ENCODE results near the gene NMT2. TPM values are rescaled to one million over a fixed set of nuclear protein-coding genes. Genes with fewer than 3 reads are reported as not detected.

The NMT2 gene
- total and polyA plus RNA-seq, 3 donors from 2014 or later = 35.8 to 68.3 (median 56.6) TPM

DNA sequence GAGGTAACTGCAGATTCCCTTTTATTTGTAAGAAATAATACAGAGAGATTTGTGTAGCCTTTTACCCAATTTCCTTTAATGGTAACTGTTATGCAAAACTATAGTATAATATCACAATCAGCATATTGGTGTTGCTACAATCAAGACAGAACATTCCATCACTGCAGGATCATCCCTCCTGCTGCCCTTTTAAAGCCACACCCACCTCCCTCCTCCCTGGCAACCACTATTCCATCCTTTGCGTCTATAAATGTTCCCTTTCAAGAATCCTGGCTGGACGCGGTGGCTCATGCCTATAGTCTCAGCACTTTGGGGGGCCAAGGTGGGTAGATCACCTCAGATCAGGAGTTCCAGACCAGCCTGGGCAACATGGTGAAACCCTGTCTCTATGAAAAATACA lies 93.1 kb downstream of the NMT2 start:
- intact Hi-C loops (cut with DNase I; ENCODE audit: low total_unique reads) = no loop called here
- Histone ChIP-seq H3K4me3 (no peak overlapping the region), H3K9me3 (no peaks in the 10 kb centered on the region), H3K27me3 (no peaks in the 10 kb centered on the region), H3K27ac (no peak overlapping the region), H3K36me3 (ENCODE audit: low read depth, missing control alignments) (no peaks in the 10 kb centered on the region), H3K4me1 (no peaks in the 10 kb centered on the region)
- TF ChIP-seq POLR2A (IDR thresholded peaks at IDR 0.05) = no peak
- TF ChIP-seq, protein P1, sequence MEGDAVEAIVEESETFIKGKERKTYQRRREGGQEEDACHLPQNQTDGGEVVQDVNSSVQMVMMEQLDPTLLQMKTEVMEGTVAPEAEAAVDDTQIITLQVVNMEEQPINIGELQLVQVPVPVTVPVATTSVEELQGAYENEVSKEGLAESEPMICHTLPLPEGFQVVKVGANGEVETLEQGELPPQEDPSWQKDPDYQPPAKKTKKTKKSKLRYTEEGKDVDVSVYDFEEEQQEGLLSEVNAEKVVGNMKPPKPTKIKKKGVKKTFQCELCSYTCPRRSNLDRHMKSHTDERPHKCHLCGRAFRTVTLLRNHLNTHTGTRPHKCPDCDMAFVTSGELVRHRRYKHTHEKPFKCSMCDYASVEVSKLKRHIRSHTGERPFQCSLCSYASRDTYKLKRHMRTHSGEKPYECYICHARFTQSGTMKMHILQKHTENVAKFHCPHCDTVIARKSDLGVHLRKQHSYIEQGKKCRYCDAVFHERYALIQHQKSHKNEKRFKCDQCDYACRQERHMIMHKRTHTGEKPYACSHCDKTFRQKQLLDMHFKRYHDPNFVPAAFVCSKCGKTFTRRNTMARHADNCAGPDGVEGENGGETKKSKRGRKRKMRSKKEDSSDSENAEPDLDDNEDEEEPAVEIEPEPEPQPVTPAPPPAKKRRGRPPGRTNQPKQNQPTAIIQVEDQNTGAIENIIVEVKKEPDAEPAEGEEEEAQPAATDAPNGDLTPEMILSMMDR (IDR thresholded peaks at IDR 0.05) = no peak
- WGBS, 2 donors = 91 to 97% methylated on average over 3 of the region's 3 CpGs
- DNase-seq = no peak

DNA sequence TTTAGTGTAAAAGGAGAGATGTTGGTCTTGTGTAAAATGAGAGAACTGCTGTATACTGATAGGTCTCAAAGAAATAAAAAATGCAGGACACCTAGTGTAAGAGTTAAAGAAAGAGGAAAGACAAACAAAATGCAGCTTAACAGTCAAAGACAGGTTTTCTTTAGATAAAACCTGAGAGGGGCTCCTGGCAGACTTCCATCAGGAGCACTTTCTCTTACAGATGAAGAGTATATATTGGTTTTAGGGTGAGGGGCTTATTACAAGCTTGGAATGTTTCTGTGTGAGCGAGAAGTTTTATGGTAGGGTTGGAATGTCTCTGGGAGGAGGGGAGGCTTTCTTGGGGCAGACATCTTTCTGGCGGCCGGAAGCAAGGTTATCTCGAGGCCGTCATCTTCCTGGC lies 96.1 kb downstream of the NMT2 start:
- H3K4me1 ChIP-seq = no peaks in the 10 kb centered on the region
- 84 to 94% methylated on average over 5 of the region's 5 CpGs for WGBS, 2 donors
- no peak overlapping the region for H3K27ac ChIP-seq
- no peaks in the 10 kb centered on the region for H3K36me3 ChIP-seq (ENCODE audit: low read depth, missing control alignments)
- TF ChIP-seq, protein P1 (IDR thresholded peaks at IDR 0.05) = no peak
- no peak for TF ChIP-seq POLR2A (IDR thresholded peaks at IDR 0.05)
- DNase-seq = no peak
- H3K9me3 ChIP-seq = no peaks in the 10 kb centered on the region
- no peak overlapping the region for H3K4me3 ChIP-seq
- no peaks in the 10 kb centered on the region for H3K27me3 ChIP-seq
- intact Hi-C loops (cut with DNase I; ENCODE audit: low total_unique reads) = no loop called here

DNA sequence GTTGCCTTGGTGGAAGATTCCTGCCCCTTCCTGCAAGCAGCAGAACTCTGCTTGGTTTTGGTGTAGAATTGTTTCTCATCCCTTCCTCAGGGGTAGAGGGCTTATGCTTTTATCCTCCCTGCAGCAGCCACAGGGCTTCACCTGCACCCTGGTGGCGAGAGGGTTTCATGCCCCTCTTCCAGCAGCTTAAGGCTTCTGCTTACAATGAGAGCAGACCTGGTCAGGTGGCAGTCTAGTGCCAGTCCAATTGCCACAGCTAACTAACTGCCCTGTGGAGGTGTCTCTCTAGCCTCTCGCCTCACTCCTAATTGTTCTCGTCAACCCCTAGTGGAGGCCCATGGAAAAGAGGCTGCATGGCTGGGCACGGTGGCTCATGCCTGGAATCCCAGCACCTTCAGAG lies 99.3 kb downstream of the NMT2 start:
- TF ChIP-seq POLR2A (IDR thresholded peaks at IDR 0.05) = no peak
- TF ChIP-seq, protein P1 (IDR thresholded peaks at IDR 0.05) = no peak
- intact Hi-C loops (cut with DNase I; ENCODE audit: low total_unique reads) = no loop called here

DNA sequence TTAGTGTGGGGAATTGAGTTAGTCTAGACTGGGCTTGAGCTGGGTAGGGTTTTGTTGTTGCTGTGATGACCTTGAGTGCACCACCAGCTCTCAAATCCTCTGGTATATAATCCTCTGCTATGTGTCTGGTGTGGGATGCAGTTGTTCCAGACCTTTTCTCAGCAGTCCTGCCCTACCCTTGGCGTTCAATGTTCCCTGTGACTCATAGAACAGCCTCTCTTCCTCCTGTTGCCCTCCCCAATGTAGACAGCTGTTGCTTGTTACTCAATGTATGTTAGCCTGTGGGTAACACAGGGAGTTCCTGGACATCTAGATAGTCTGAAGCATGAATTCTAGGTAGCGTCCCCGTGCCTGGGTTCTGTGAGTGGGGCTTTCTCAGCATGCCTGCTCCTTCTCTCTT lies 99.7 kb downstream of the NMT2 start:
- WGBS, 2 donors = 90 to 100% methylated on average over 2 to 3 of the region's 3 CpGs

More for the DNA sequence above, 99.3 kb downstream of the NMT2 start:
- H3K36me3 ChIP-seq (ENCODE audit: low read depth, missing control alignments) = no peaks in the 10 kb centered on the region
- H3K27ac ChIP-seq = no peak overlapping the region
- no peaks in the 10 kb centered on the region for H3K4me1 ChIP-seq
- H3K9me3 ChIP-seq = no peaks in the 10 kb centered on the region
- H3K27me3 ChIP-seq = no peaks in the 10 kb centered on the region
- no peak overlapping the region for H3K4me3 ChIP-seq
- no peak for DNase-seq
- 81 to 89% methylated on average over 4 of the region's 4 CpGs for WGBS, 2 donors

DNA sequence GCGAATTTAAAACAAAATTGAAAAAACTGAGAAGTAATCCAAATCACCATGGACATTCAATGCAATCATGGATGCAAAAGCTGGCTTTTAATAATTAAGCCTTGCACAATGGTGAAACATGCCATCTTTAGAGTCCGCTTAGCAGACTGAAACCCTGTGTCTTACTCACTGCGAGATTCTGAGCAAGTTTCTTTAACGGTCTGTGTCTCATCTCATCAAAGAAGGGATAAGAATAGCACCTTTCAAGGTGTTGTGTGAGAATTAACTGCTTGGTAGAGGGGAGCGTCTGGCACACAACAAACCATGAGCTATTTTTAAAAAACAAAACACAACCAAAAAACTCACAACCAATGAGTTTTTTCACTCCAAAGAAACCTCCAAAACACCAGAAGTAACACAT lies 101.3 kb downstream of the NMT2 start:
- H3K27me3 ChIP-seq = no peaks in the 10 kb centered on the region
- 92 to 95% methylated on average over 5 of the region's 5 CpGs for WGBS, 2 donors
- no peak overlapping the region for H3K4me3 ChIP-seq
- no peaks in the 10 kb centered on the region for H3K9me3 ChIP-seq
- H3K27ac ChIP-seq = no peak overlapping the region
- intact Hi-C loops (cut with DNase I; ENCODE audit: low total_unique reads) = no loop called here
- no peaks in the 10 kb centered on the region for H3K36me3 ChIP-seq (ENCODE audit: low read depth, missing control alignments)
- DNase-seq = no peak
- no peaks in the 10 kb centered on the region for H3K4me1 ChIP-seq
- TF ChIP-seq, protein P1 (IDR thresholded peaks at IDR 0.05) = no peak
- TF ChIP-seq POLR2A (IDR thresholded peaks at IDR 0.05) = no peak

More for the DNA sequence above, 99.7 kb downstream of the NMT2 start:
- Histone ChIP-seq H3K27ac (no peak overlapping the region), H3K4me3 (no peak overlapping the region), H3K4me1 (no peaks in the 10 kb centered on the region), H3K36me3 (ENCODE audit: low read depth, missing control alignments) (no peaks in the 10 kb centered on the region), H3K9me3 (no peaks in the 10 kb centered on the region), H3K27me3 (no peaks in the 10 kb centered on the region)
- DNase-seq = no peak
- intact Hi-C loops (cut with DNase I; ENCODE audit: low total_unique reads) = no loop called here
- TF ChIP-seq POLR2A (IDR thresholded peaks at IDR 0.05) = no peak
- TF ChIP-seq, protein P1 (IDR thresholded peaks at IDR 0.05) = no peak

Measured in testis (tissue), 3 donors.